SK-N-SH (cell line): Measurements from ENCODE around the gene PFKL. TPM values are rescaled to one million over a fixed set of nuclear protein-coding genes. Genes with fewer than 3 reads are reported as not detected.
"Not testable (repeated sequence)": the region's sequence is repeated elsewhere in the genome, so short reads cannot be mapped to it uniquely, and the experiment has no call there.

ENCODE experiments used
- CTCF ChIA-PET: fragments of 300-600, 350-600 bp; formaldehyde crosslinking; extraction: SDS; loops from one replicate; lab custom pipeline; 2021; lab: Yijun Ruan, JAX
- POLR2A ChIA-PET: fragments of 350-600 bp; sonication (Branson Sonifier 250); formaldehyde crosslinking; extraction: SDS; loops from one replicate; lab custom pipeline; 2020; ENCODE audit warnings: antibody characterized with exemption, inconsistent platforms; lab: Yijun Ruan, JAX
- DNase-seq: peaks from one replicate; pipeline ENCODE4 v3.0.0; 2012
- H2AFZ ChIP-seq: fragments of 200-600 bp; sonication (generic); 2 replicates; pipeline ENCODE4 v1.8.1; 2016; ENCODE audit warnings: antibody characterized with exemption, mild to moderate bottlenecking, low read depth
- H3F3A ChIP-seq: fragments of 200-600 bp; sonication (generic); replicated peaks from 2 replicates; pipeline ENCODE3; 2016; ENCODE audit warnings: antibody characterized with exemption, mild to moderate bottlenecking; ENCODE audit not compliant: insufficient read depth
- H3K27ac ChIP-seq, 2 experiments: fragments of 200-500 bp in 1 of 2; fragments of 200-600 bp in 1 of 2; sonication (Bioruptor generic) in 1 of 2; sonication (generic), shearing (Covaris generic) in 1 of 2; 2 replicates each; pipeline versions ENCODE4 v1.5.1 to v1.6.1; 2014 to 2016; ENCODE audit warnings: low read depth in 2 of 2, inconsistent platforms in 1 of 2, low read length in 1 of 2, mild to moderate bottlenecking in 1 of 2, mixed read lengths in 1 of 2
- H3K27me3 ChIP-seq: fragments of 200-600 bp; sonication (generic), shearing (Covaris generic); 2 replicates; pipeline ENCODE4 v1.6.1; 2016; ENCODE audit warnings: mixed run types; ENCODE audit not compliant: insufficient read depth
- H3K36me3 ChIP-seq, 2 experiments: fragments of 200-500 bp in 1 of 2; fragments of 200-600 bp in 1 of 2; sonication (Bioruptor generic) in 1 of 2; sonication (generic) in 1 of 2; replicated peaks in 1 of 2; 2 replicates each; pipeline versions ENCODE3 to v1.5.1; 2014 to 2016; ENCODE audit warnings: low read length in 1 of 2, mild to moderate bottlenecking in 1 of 2; ENCODE audit not compliant: insufficient read depth in 2 of 2, control insufficient read depth in 1 of 2
- H3K4me1 ChIP-seq, 2 experiments: fragments of 200-500 bp in 1 of 2; fragments of 200-600 bp in 1 of 2; sonication (Bioruptor generic) in 1 of 2; sonication (generic), shearing (Covaris generic) in 1 of 2; 2 replicates each; pipeline versions ENCODE4 v1.5.1 to v1.6.1; 2014 to 2016; ENCODE audit warnings: low read depth in 1 of 2, low read length in 1 of 2, mixed run types in 1 of 2; ENCODE audit not compliant: insufficient read depth in 2 of 2, control insufficient read depth in 1 of 2
- H3K4me2 ChIP-seq: fragments of 200-600 bp; sonication (generic), shearing (Covaris generic); 2 replicates; pipeline ENCODE4 v1.6.1; 2017; ENCODE audit warnings: mixed run types
- H3K4me3 ChIP-seq, 2 experiments: fragments of 200-500 bp in 1 of 2; fragments of 200-600 bp in 1 of 2; sonication (Bioruptor generic) in 1 of 2; sonication (generic), shearing (Covaris generic) in 1 of 2; 2 replicates each; pipeline versions ENCODE4 v1.5.1 to v1.8.1; 2014 to 2016; ENCODE audit warnings: low read depth in 2 of 2, inconsistent platforms in 1 of 2, low read length in 1 of 2, mild to moderate bottlenecking in 1 of 2, mixed read lengths in 1 of 2, moderate library complexity in 1 of 2
- H3K79me2 ChIP-seq: fragments of 200-600 bp; sonication (generic); 2 replicates; pipeline ENCODE4 v1.8.1; 2017; ENCODE audit warnings: mild to moderate bottlenecking; ENCODE audit not compliant: insufficient read depth
- H3K9ac ChIP-seq: fragments of 200-600 bp; sonication (generic); 2 replicates; pipeline ENCODE4 v1.6.1; 2017; ENCODE audit warnings: mixed run types
- H3K9me2 ChIP-seq: fragments of 200-600 bp; sonication (generic); 2 replicates; pipeline ENCODE4 v1.6.1; 2017; ENCODE audit warnings: mixed run types
- H3K9me3 ChIP-seq: fragments of 200-600 bp; sonication (generic); 2 replicates; pipeline ENCODE4 v1.6.1; 2017; ENCODE audit warnings: mixed run types, mild to moderate bottlenecking, moderate library complexity
- H4K20me1 ChIP-seq: fragments of 200-600 bp; sonication (generic); 2 replicates; pipeline ENCODE4 v1.6.1; 2017; ENCODE audit warnings: mild to moderate bottlenecking, mixed run types; ENCODE audit not compliant: insufficient read depth
- CHD2 ChIP-seq: fragments of 150-350 bp; IDR thresholded peaks from 2 replicates; pipeline ENCODE4 v1.6.1; 2018; ENCODE audit warnings: low read length; ENCODE audit not compliant: partially characterized antibody
- ELF1 ChIP-seq: IDR thresholded peaks from 2 replicates; pipeline ENCODE4 v1.4.0; 2012
- FOXJ3 ChIP-seq: sonication (generic); formaldehyde crosslinking; IDR thresholded peaks from 2 replicates; pipeline ENCODE4 v1.5.1; 2020; ENCODE audit warnings: mild to moderate bottlenecking, missing genetic modification reagents
- NRF1 ChIP-seq: IDR thresholded peaks from 2 replicates; pipeline ENCODE4 v1.6.1; 2012; ENCODE audit warnings: low read depth, mild to moderate bottlenecking, low read length
- POLR2AphosphoS5 ChIP-seq: IDR thresholded peaks from 2 replicates; pipeline ENCODE4 v1.6.1; 2012; ENCODE audit warnings: low read depth, low read length
- RAD21 ChIP-seq: IDR thresholded peaks from 2 replicates; pipeline ENCODE4 v1.6.1; 2012; ENCODE audit warnings: mild to moderate bottlenecking, low read length
- RXRA ChIP-seq: IDR thresholded peaks from 2 replicates; pipeline ENCODE4 v1.4.0; 2012; ENCODE audit warnings: low read depth, mild to moderate bottlenecking, borderline replicate concordance
- SIN3A ChIP-seq: IDR thresholded peaks from 2 replicates; pipeline ENCODE4 v1.6.1; 2012; ENCODE audit warnings: low read depth, mild to moderate bottlenecking, low read length, moderate library complexity, borderline replicate concordance
- TAF1 ChIP-seq: IDR thresholded peaks from 2 replicates; pipeline ENCODE4 v1.6.1; 2012; ENCODE audit warnings: low read depth, mild to moderate bottlenecking, low read length, moderate library complexity, borderline replicate concordance
- TEAD4 ChIP-seq: IDR thresholded peaks from 2 replicates; pipeline ENCODE4 v1.4.0; 2012; ENCODE audit warnings: mild to moderate bottlenecking, borderline replicate concordance; ENCODE audit not compliant: insufficient read depth
- WGBS: methylation state at CpG from one replicate; pipeline ENCODE4 v1.1.6; 2017; ENCODE audit warnings: low lambda C conversion rate; 5-methylcytosine and 5-hydroxymethylcytosine counted together
- polyA plus RNA-seq, 3 experiments: library from polyadenylated mRNA; depleted of rRNA; stranded (reverse); fragments of >200 nt; gene quantifications; 2 replicates each; pipeline ENCODE4 v1.2.3, GENCODE V29; 2012
- TF ChIP-seq, protein P1 (sequence below): IDR thresholded peaks from 2 replicates; pipeline ENCODE4 v1.4.0; 2012; ENCODE audit warnings: low read depth
- TF ChIP-seq, protein P2 (sequence below): fragments of 150-350 bp; IDR thresholded peaks from 2 replicates; pipeline ENCODE4 v1.6.1; 2017; ENCODE audit warnings: antibody characterized with exemption, low read length, low read depth, borderline replicate concordance
- TF ChIP-seq, protein P3 (sequence below): fragments of 150-350 bp; IDR thresholded peaks from 2 replicates; pipeline ENCODE4 v1.6.1; 2016; ENCODE audit warnings: mild to moderate bottlenecking, low read depth, low read length
- TF ChIP-seq, protein P4 (sequence below): IDR thresholded peaks from 2 replicates; pipeline ENCODE4 v1.4.0; 2012; ENCODE audit warnings: low read depth, borderline replicate concordance

Gene PFKL
- polyA plus RNA-seq, 1 of the 3 experiments (the other 2 are of a cell fraction), result 118 TPM

DNA sequence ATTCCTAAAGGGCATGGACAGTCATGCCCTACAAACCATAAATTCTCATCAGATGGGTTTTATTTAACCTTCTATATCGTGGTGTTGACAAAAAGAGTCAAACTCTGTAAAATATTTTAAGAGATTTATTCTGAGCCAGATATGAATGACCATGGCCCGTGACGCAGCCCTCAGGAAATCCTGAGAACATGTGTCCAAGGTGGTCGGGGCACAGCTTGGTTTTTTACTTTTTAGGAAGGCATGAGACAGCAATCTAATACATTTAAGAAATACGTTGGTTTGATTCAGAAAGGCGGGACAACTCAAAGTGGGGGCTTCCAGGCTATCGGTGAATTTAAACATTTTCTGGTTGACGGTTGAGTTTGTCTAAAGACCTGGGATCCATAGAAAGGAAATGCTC lies 43.1 kb downstream of the PFKL start:
- H2AFZ ChIP-seq, H3K36me3 ChIP-seq, H3K79me2 ChIP-seq, H3K27me3 ChIP-seq, H3K4me2 ChIP-seq, H4K20me1 ChIP-seq, H3K4me1 ChIP-seq, POLR2A ChIA-PET, H3K9me3 ChIP-seq, H3K4me3 ChIP-seq, H3K27ac ChIP-seq, H3K9me2 ChIP-seq, H3K9ac ChIP-seq, DNase-seq: not testable (repeated sequence)
- CTCF ChIA-PET, result interaction anchor here (1.5 to 1.7 kb wide), 2 partner anchors 45 to 113 kb away, joined by 3 to 4 read pairs; no protein-coding TSS in a partner anchor
- 67% methylated on average over 8 of the region's 8 CpGs for WGBS
- H3F3A ChIP-seq, result peaks cover 13% of the 10 kb centered on the region

DNA sequence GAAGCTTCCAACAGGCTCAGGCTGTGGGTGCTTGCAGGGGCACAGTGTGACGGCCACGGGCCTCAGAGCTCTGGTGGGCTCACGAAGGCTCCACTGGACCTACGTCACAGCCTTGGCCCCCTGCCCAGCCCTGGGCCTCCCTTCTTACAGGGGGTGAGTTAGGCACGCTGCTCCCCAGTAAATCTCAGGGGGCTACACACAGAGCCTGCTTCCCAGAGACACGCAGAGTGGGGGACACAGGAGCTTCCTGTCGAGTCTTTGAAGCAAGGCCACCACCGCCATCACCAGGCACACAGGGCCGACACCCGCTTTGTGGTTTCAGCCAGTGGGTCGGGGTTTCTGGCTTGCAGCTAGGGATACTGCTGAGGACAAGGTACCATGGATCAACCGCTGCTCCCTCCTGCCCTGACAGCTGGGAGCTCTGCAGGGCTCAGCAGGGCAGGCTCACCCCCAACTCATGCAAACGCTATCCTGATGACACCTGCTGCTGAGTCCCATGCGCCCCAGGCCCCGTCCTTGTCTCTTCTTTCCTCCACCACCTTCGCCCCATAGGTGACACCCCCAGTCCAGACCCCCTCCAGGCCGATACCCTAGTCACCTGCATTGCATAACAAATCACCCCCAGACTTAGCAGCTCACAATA lies 44.8 kb downstream of the PFKL start:
- ChIA-PET POLR2A (no interaction called here), CTCF (interaction anchor here (0.6 to 1.5 kb wide), 3 partner anchors 10 to 112 kb away, joined by 3 read pairs; partner anchors contain the start of gene LRRC3)
- Histone ChIP-seq H3K27me3 (peaks cover 21% of the 10 kb centered on the region), H3F3A (peaks cover 6% of the 10 kb centered on the region), H3K4me3 (no peak overlapping the region), H3K4me1 (peaks cover 4 to 6% of the 10 kb centered on the region in 2 experiments; a peak in 2 of 4 replicates), H3K27ac (no peak overlapping the region), H2AFZ (no peak overlapping the region), H3K79me2 (no peaks in the 10 kb centered on the region), H3K36me3 (no peaks in the 10 kb centered on the region), H3K9me2 (no peaks in the 10 kb centered on the region), H3K4me2 (no peak overlapping the region), H3K9ac (no peak overlapping the region), H4K20me1 (no peaks in the 10 kb centered on the region), H3K9me3 (no peaks in the 10 kb centered on the region)
- TF ChIP-seq ELF1, result no peak
- TF ChIP-seq FOXJ3, result no peak
- TF ChIP-seq, protein P1, sequence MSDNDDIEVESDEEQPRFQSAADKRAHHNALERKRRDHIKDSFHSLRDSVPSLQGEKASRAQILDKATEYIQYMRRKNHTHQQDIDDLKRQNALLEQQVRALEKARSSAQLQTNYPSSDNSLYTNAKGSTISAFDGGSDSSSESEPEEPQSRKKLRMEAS, result no peak
- TF ChIP-seq POLR2AphosphoS5, result no peak
- TF ChIP-seq CHD2, result no peak
- no peak for TF ChIP-seq SIN3A
- TF ChIP-seq, protein P2, sequence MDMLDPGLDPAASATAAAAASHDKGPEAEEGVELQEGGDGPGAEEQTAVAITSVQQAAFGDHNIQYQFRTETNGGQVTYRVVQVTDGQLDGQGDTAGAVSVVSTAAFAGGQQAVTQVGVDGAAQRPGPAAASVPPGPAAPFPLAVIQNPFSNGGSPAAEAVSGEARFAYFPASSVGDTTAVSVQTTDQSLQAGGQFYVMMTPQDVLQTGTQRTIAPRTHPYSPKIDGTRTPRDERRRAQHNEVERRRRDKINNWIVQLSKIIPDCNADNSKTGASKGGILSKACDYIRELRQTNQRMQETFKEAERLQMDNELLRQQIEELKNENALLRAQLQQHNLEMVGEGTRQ, result no peak
- TF ChIP-seq, protein P3, sequence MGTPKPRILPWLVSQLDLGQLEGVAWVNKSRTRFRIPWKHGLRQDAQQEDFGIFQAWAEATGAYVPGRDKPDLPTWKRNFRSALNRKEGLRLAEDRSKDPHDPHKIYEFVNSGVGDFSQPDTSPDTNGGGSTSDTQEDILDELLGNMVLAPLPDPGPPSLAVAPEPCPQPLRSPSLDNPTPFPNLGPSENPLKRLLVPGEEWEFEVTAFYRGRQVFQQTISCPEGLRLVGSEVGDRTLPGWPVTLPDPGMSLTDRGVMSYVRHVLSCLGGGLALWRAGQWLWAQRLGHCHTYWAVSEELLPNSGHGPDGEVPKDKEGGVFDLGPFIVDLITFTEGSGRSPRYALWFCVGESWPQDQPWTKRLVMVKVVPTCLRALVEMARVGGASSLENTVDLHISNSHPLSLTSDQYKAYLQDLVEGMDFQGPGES, result no peak
- TF ChIP-seq RXRA, result no peak
- no peak for TF ChIP-seq NRF1
- TF ChIP-seq, protein P4, sequence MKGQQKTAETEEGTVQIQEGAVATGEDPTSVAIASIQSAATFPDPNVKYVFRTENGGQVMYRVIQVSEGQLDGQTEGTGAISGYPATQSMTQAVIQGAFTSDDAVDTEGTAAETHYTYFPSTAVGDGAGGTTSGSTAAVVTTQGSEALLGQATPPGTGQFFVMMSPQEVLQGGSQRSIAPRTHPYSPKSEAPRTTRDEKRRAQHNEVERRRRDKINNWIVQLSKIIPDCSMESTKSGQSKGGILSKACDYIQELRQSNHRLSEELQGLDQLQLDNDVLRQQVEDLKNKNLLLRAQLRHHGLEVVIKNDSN, result no peak
- TF ChIP-seq TAF1, result no peak
- TF ChIP-seq TEAD4, result no peak
- no peak for TF ChIP-seq RAD21
- DNase-seq, result no peak
- WGBS, result 48% methylated on average over 13 of the region's 17 CpGs
